ENCODE data around the gene GPR42.
"Not testable (repeated sequence)": the region's sequence is repeated elsewhere in the genome, so short reads cannot be mapped to it uniquely, and the experiment has no call there.

DNA sequence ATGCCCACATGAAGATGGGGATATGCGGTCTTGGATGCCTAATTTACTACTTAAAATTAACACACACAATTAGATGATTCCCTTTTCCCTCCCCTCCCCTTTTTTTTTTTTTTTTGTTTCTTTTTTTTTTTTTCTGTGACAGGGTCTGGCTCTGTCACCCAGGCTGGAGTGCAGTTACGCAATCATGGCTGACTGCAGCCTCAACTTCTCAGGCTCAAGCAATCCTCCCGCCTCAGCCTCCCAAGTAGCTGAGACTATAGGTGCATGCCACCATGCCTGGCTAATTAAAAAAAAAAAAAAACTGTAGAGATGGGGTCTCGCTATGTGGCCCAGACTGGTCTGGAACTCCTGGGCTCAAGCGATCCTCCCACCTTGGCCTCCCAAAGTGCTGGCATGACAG lies 8.7 kb downstream of the GPR42 start:
- TF ChIP-seq ZNF274 (IDR thresholded peaks at IDR 0.05; ENCODE audit: low read depth, low read length); YY1 (IDR thresholded peaks at IDR 0.05; ENCODE audit: insufficient read depth, insufficient read length); SUZ12 (IDR thresholded peaks at IDR 0.05; ENCODE audit: extremely low read depth, insufficient read depth, insufficient read length): not testable (repeated sequence)

All from NT2/D1 (cell line).